Skeletal muscle tissue (tissue), 4 donors: ENCODE measurements around the gene CXorf58. TPM values are rescaled to one million over a fixed set of nuclear protein-coding genes. Genes with fewer than 3 reads are reported as not detected.

Experiments used
- H3K27ac ChIP-seq: one replicate; pipeline ENCODE4 v1.7.0; 2013; ENCODE audit warnings: mild to moderate bottlenecking, low read depth, low read length, inconsistent platforms
- H3K27me3 ChIP-seq, 3 donors: one replicate each; pipeline ENCODE4 v1.7.0; 2013; ENCODE audit warnings: low read length in 3 of 3; ENCODE audit not compliant: control insufficient read depth in 3 of 3, insufficient read depth in 3 of 3
- H3K36me3 ChIP-seq, 3 donors: one replicate each; pipeline ENCODE4 v1.7.0; 2013; ENCODE audit warnings: low read length in 3 of 3; ENCODE audit not compliant: control insufficient read depth in 3 of 3, insufficient read depth in 3 of 3
- H3K4me1 ChIP-seq, 3 donors: one replicate each; pipeline ENCODE4 v1.7.0; 2013; ENCODE audit warnings: low read length in 3 of 3, mild to moderate bottlenecking in 3 of 3; ENCODE audit not compliant: control insufficient read depth in 3 of 3, insufficient read depth in 3 of 3
- H3K4me3 ChIP-seq, 3 donors: one replicate each; pipeline ENCODE4 v1.7.0; 2013; ENCODE audit warnings: low read length in 3 of 3
- H3K9ac ChIP-seq, 3 donors: one replicate each; pipeline ENCODE4 v1.7.0; 2013; ENCODE audit warnings: low read length in 3 of 3, mild to moderate bottlenecking in 3 of 3, moderate library complexity in 2 of 3, low read depth in 1 of 3
- H3K9me3 ChIP-seq, 3 donors: one replicate each; pipeline ENCODE4 v1.7.0; 2013; ENCODE audit warnings: low read length in 3 of 3; ENCODE audit not compliant: control insufficient read depth in 3 of 3
- total RNA-seq: library from RNA; depleted of rRNA; stranded (reverse); fragments of >200 nt; gene quantifications from one replicate; pipeline ENCODE4 v1.2.3, GENCODE V29; 2014
- donor health status: Osteomylitis.

Gene CXorf58
- total RNA-seq, 1 donor from 2014 or later = not detected

- Histone ChIP-seq H3K4me1 (peaks cover 0 to 6% (median 0%) of the 10 kb centered on the region in 3 donors), H3K9me3 (no peaks in the 10 kb centered on the region), H3K27me3 (no peaks in the 10 kb centered on the region), H3K27ac (no peak overlapping the region), H3K36me3 (no peaks in the 10 kb centered on the region), H3K4me3 (no peak overlapping the region), H3K9ac (no peak overlapping the region)
These were observed 73.4 kb downstream of the CXorf58 start for GRCh38 chrX:23981222-23981621.

- peaks cover 0 to 6% (median 0%) of the 10 kb centered on the region in 3 donors for H3K4me1 ChIP-seq
- no peak overlapping the region for H3K27ac ChIP-seq
- H3K4me3 ChIP-seq = no peak overlapping the region
- no peaks in the 10 kb centered on the region for H3K36me3 ChIP-seq
- no peak overlapping the region for H3K9ac ChIP-seq
- no peaks in the 10 kb centered on the region for H3K9me3 ChIP-seq
- H3K27me3 ChIP-seq = no peaks in the 10 kb centered on the region
These were observed 73.9 kb downstream of the CXorf58 start for GRCh38 chrX:23981711-23982110.

GRCh38 chrX:23982891-23983290 lies 75.1 kb downstream of the CXorf58 start:
- Histone ChIP-seq H3K36me3 (peaks cover under 1 to 2% (median 2%) of the 10 kb centered on the region in 3 donors), H3K4me1 (peaks cover 0 to 6% (median 0%) of the 10 kb centered on the region in 3 donors), H3K9me3 (no peaks in the 10 kb centered on the region), H3K27me3 (no peaks in the 10 kb centered on the region), H3K4me3 (no peak overlapping the region), H3K9ac (no peak overlapping the region), H3K27ac (no peak overlapping the region)

Other genes starting within 250 kb of the CXorf58 start
- 146 TPM for gene PRDX4, start 240.5 kb upstream of the CXorf58 start, total RNA-seq
- gene ACOT9, start 164.7 kb upstream of the CXorf58 start, total RNA-seq = 43.8 TPM
- gene SAT1, start 124.8 kb upstream of the CXorf58 start, total RNA-seq = 26.1 TPM
- gene APOO, start 68 bp upstream of the CXorf58 start, total RNA-seq = 13.0 TPM
- 16.2 TPM for gene KLHL15, start 119.2 kb downstream of the CXorf58 start, total RNA-seq
- gene EIF2S3, start 146.9 kb downstream of the CXorf58 start, total RNA-seq = 189 TPM
- gene ZFX, start 241.7 kb downstream of the CXorf58 start, total RNA-seq = 29.7 TPM